WERI-Rb-1 (cell line): Measurements from ENCODE around the gene LDAH.

Source experiments
- DNase-seq: peaks from one replicate; pipeline ENCODE4 v3.0.0-alpha.2; 2020
- H3K27ac ChIP-seq: fragments of 250-450 bp; sonication (Bioruptor Pico); 2 replicates; pipeline ENCODE4 v1.5.1; 2020; ENCODE audit warnings: mild to moderate bottlenecking, moderate library complexity
- H3K27me3 ChIP-seq: fragments of 250-450 bp; sonication (Bioruptor Pico); 2 replicates; pipeline ENCODE4 v1.5.1; 2021; ENCODE audit warnings: mild to moderate bottlenecking, low read depth, moderate library complexity; ENCODE audit not compliant: insufficient read depth, severe bottlenecking
- H3K36me3 ChIP-seq: fragments of 250-450 bp; sonication (Bioruptor Pico); 2 replicates; pipeline ENCODE4 v1.5.1; 2020; ENCODE audit warnings: mild to moderate bottlenecking, moderate library complexity
- H3K4me3 ChIP-seq: 2 replicates; pipeline ENCODE4 v1.5.1; 2011; ENCODE audit warnings: low read depth, mild to moderate bottlenecking, control low read depth, low read length
- H3K9me3 ChIP-seq: fragments of 250-450 bp; sonication (Bioruptor Pico); 2 replicates; pipeline ENCODE4 v1.5.1; 2021; ENCODE audit warnings: mild to moderate bottlenecking, moderate library complexity; ENCODE audit not compliant: severe bottlenecking
- TF ChIP-seq, protein P1 (sequence below): IDR thresholded peaks from 2 replicates; pipeline ENCODE4 v1.5.1; 2011; ENCODE audit warnings: low read depth, mild to moderate bottlenecking, control low read depth, inconsistent platforms, low read length

LDAH gene

GRCh38 chr2:20696366-20696765 lies 126.5 kb downstream of the LDAH start:
- Histone ChIP-seq H3K27me3 (no peaks in the 10 kb centered on the region), H3K27ac (no peak overlapping the region), H3K9me3 (no peaks in the 10 kb centered on the region), H3K4me3 (no peak overlapping the region), H3K36me3 (peaks cover 4% of the 10 kb centered on the region; the same call in 1 of the 2 replicates)
- TF ChIP-seq, protein P1, sequence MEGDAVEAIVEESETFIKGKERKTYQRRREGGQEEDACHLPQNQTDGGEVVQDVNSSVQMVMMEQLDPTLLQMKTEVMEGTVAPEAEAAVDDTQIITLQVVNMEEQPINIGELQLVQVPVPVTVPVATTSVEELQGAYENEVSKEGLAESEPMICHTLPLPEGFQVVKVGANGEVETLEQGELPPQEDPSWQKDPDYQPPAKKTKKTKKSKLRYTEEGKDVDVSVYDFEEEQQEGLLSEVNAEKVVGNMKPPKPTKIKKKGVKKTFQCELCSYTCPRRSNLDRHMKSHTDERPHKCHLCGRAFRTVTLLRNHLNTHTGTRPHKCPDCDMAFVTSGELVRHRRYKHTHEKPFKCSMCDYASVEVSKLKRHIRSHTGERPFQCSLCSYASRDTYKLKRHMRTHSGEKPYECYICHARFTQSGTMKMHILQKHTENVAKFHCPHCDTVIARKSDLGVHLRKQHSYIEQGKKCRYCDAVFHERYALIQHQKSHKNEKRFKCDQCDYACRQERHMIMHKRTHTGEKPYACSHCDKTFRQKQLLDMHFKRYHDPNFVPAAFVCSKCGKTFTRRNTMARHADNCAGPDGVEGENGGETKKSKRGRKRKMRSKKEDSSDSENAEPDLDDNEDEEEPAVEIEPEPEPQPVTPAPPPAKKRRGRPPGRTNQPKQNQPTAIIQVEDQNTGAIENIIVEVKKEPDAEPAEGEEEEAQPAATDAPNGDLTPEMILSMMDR, result no peak
- no peak for DNase-seq

GRCh38 chr2:20693317-20693716 lies 129.6 kb downstream of the LDAH start:
- Histone ChIP-seq H3K27ac (no peak overlapping the region), H3K27me3 (no peaks in the 10 kb centered on the region), H3K9me3 (peaks cover 2% of the 10 kb centered on the region), H3K4me3 (no peak overlapping the region), H3K36me3 (peaks cover 4% of the 10 kb centered on the region; the same call in 1 of the 2 replicates)
- TF ChIP-seq, protein P1, result no peak
- no peak for DNase-seq

DNA sequence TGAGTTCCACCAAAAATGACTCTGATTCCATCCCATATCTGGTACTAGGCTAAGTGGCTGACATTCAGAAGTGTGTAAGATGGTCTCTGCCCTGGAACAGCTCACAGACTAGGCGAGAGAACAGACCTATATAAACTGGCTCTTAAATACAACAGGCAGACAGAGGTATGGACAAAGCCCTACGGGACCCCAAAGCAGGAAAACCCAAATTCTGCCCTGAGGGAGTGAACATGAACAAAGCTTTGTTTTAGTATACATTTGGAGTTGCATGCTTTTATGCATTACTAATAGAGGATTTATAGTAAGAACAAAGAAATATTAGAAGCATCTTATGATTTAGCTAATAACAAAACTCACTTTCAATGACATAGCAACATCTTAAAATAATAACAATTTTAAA lies 130.8 kb downstream of the LDAH start:
- TF ChIP-seq, protein P1, result no peak
- peaks cover 4% of the 10 kb centered on the region; the same call in 1 of the 2 replicates for H3K36me3 ChIP-seq
- no peak overlapping the region for H3K4me3 ChIP-seq
- H3K9me3 ChIP-seq, result peaks cover 2% of the 10 kb centered on the region
- no peak for DNase-seq
- H3K27ac ChIP-seq, result no peak overlapping the region
- H3K27me3 ChIP-seq, result no peaks in the 10 kb centered on the region

GRCh38 chr2:20691076-20691734 lies 131.7 kb downstream of the LDAH start:
- TF ChIP-seq, protein P1, result no peak
- no peak overlapping the region for H3K27ac ChIP-seq

GRCh38 chr2:20689428-20690264 lies 133.3 kb downstream of the LDAH start:
- no peak overlapping the region for H3K4me3 ChIP-seq
- no peak for DNase-seq
- TF ChIP-seq, protein P1, result no peak
- H3K36me3 ChIP-seq, result peaks cover 9% of the 10 kb centered on the region; the same call in 1 of the 2 replicates
- no peaks in the 10 kb centered on the region for H3K27me3 ChIP-seq
- H3K27ac ChIP-seq, result no peak overlapping the region
- H3K9me3 ChIP-seq, result peaks cover 2% of the 10 kb centered on the region

More at GRCh38 chr2:20691076-20691734, 131.7 kb downstream of the LDAH start:
- peaks cover 7% of the 10 kb centered on the region; the same call in 1 of the 2 replicates for H3K36me3 ChIP-seq
- DNase-seq, result no peak
- H3K27me3 ChIP-seq, result no peaks in the 10 kb centered on the region
- H3K4me3 ChIP-seq, result no peak overlapping the region
- peaks cover 2% of the 10 kb centered on the region for H3K9me3 ChIP-seq
